GM21390 (cell line): ENCODE results near the gene SLC9A9.
A peak's percentile ranks its signal among the peaks of the same experiment; 100 is the strongest.

Source experiments
- ATAC-seq: cut with Tn5 transposase; IDR thresholded peaks from one replicate; pipeline ENCODE4 v1.9.1; 2021; ENCODE audit not compliant: unreplicated experiment

SLC9A9 gene

DNA sequence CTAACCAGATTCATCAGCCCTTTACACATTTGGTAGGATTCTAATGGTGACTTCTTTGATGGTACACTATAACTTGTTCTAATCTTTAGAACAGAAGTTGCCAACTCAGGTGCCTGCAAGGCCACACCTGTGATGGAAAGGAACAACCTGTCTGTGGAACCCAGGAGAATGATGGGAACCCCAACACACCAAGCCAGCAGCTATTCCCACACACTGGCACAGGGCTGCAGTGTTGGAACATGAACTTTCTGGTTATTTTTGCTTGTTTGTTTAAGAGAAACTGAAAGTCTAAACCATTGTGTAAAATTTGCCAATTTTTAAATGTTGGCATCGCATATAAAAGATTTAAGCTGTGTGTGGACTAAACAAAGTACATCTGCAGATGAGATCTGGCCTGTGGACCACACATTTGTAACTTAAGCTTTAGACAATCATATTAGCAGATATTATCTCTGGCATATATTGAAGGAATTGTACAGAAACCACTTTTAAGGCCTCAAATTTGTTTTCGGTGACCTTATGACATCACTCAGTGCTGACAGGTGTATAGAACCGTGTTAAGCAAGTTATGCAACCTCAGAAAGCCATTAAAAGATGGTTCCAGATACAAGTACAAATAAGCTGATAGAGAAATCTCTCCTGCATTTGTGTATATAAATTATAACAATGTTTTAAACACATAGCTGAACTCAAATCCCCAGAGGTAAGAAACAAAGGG lies 242.9 kb downstream of the SLC9A9 start:
- ATAC-seq = peak; percentile 37

DNA sequence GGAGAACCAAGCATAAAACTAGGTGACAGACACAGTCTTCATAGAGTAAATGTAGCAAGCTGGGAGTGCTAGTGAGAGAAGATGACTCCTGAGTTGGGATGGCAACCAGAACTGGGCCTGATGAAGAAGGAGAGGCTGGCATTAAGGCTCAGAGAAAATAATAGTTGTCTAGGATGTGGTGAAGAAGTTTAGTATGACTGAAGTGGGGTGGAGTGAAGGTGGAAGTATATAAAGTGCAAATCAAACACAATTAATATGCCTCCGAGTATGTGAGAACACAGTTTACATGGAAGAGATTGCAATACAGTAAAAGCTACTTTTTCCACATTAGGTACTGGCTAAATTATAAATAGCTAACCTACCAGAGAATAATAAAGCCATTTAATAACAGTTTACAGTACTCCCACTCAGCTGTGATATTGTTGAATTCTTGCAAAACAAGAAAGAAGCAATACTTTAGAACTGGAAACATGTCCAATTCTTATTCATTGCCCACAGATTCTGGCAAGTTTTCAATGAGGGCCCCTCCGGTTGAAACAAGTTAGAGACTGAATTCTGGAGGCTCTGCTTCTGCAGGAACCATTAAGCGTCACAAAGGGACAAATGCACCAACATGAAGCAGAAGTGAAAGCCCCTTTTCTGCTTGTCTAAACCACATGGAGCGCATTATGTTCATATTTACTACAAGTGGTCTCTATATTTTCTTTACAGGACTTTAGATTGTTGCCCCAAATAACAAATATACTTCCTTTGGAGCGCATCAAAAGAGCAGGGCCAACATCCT lies 243.7 kb downstream of the SLC9A9 start:
- ATAC-seq = peak; percentile 89

DNA sequence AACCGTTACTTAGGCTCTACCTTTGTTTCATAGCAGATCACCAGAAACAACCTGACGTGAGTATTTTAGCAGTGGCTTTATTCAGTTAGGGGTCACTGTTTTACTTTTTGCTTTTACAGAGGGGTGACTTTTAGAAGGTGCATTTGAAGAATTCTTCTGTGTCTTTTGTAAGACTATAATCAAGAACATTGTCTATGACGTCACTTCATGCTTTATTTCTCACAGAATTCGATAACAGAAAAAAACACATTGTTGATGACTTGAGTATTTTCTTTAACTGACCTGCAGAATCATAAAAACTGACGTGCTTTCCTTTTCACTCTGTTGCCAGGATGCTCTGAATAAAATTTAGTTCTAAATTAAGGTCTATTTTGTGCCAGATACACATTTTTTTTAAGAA lies 244.5 kb downstream of the SLC9A9 start:
- no peak for ATAC-seq

DNA sequence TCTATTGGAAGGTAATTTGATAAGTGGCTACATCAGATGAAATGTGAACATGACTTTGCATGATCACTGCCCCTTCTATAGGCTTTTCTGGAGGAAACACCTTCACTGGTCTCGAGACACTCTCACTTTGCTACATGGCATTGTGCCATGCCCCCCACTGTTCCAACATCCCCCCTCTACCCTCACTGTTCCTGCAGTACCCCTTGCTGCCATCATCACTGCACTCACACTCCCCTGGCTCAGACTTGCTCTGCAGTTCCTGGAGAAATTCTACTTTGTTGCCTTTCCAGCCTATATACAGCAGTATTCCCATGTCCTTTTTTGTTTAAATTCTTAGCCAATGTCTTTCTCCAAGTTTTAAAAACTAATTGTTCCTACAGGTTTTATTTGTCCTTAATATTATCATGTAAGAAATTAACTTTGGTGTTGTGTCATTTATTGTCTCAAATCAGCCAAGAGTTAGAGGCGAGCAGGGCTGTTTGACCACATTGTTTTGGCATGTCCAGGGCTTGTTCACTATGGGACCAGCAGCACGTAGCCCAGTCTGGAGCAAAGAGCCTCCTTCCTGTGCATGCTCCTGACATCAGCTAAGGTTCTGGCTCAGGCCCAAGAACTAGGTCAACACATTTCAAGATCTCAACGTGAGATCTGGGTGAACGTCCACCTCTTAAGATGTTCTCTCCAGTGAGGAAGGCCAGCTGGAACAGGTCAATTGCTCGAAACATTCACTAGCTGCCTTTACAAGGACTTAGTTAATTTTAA lies 246.4 kb downstream of the SLC9A9 start:
- ATAC-seq = no peak

DNA sequence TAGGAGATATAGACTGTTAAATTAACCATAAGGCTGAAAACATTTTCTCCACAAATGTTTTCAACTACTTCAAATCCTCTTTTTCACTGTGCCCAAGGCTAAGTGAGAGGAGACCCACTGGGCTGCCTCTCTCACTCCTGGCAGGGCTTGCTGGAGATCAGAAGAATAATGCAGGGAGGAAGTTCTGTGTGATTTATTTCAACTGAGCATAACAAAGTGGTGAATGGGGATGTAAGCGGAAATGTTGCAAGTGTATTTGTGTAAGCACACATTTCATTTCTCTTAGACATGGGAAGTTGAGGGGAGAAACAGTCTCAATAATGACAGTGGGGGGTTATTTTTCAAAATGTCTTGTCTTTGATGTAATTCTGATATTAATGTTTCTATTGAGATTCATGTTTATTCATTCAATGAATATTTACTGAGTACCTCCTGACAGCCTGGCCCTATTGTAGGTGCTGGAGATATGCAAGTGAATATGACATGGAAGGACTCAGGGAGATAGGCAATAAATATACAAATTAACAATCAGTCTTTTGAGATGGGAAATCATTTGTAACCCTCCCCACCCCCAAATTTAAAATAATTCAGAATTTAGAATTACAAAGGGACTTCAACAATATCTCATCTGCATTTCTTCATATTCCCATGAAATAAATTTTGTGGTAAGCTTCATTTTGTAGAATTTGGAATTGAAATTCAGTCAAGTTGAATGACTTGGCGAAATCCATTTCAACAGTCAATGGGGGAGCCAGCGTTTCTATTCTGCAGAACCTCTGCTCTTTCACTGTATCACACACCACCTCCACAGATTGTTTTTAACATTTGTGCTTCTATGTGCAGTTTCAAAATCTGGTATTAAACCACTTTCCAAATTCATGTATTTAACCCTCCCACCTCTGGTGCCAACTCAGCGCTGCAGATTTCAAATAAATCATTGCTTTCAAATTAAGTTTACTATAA lies 247.2 kb downstream of the SLC9A9 start:
- no peak for ATAC-seq

DNA sequence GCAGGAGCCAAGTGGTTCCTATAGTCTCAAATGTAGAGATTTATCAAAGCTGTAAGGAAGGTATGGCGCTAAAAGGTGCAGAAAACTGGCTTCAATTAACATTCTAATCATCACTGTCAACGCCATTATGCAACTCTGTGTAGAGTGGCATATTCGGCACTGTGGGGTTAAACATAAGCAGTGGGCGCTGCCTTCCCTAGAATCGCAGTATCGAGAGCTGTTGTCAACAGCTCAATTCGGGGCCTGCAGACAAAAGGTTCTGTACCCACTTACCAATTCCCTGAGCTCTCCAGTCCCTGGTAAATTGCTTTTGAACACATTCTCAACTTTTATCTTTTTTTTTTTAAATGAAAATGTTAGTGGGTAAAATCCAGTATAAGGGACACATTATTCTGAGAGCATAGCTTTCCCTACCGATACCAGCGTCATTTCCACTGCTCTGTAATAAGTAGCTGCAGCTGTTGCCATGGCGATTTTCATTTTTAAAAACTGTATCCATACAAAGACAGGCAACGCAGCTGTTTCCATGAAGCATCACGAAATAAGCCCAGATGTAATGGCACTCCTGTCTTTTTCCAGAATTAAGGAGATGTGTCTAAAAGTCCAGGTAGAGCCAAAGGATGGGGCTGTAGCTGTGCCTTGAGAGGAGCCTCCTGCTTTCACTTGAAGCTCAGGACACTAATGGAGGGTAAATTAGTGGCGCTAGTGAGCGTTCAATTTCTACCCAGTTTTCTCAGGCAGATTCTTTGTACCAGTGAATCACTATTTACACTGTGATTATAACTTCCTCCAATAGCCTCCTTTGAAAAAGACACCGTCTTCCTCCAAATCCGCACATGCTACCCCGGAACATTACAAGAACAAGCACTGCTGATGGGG lies 250.3 kb downstream of the SLC9A9 start:
- no peak for ATAC-seq

DNA sequence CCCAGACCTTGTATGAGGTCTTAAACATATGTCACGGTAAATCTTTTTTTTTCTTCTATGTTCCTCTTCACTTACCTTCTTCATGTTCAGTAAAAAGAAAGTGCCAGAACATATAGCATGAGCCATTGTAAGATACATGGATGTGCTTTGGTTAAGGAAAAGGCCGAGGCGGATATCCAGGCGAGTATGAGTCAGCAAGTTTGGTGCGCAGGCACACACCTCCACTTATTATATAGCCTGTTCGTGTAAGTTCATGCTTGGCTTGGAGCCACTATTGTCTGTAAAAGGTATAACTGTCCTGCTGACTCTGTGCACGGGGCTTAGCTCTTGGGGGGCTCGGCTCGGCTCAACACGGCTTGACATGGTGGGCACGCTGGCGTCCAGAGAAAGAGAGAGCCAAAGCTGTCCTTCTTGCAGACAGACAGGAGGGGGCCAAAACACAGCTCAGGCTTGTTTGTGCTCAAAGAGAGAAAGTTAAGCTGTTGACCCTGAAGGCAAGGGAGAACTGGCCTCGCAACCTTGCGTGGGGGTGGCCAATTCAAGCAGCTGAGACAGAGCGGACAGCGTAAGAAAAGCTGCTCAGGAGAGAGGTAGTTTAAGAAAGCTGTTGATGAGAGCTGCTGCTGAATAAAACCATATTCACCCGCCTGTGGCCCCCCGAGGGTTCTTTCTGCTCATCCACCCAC lies 251.2 kb downstream of the SLC9A9 start:
- no peak for ATAC-seq

DNA sequence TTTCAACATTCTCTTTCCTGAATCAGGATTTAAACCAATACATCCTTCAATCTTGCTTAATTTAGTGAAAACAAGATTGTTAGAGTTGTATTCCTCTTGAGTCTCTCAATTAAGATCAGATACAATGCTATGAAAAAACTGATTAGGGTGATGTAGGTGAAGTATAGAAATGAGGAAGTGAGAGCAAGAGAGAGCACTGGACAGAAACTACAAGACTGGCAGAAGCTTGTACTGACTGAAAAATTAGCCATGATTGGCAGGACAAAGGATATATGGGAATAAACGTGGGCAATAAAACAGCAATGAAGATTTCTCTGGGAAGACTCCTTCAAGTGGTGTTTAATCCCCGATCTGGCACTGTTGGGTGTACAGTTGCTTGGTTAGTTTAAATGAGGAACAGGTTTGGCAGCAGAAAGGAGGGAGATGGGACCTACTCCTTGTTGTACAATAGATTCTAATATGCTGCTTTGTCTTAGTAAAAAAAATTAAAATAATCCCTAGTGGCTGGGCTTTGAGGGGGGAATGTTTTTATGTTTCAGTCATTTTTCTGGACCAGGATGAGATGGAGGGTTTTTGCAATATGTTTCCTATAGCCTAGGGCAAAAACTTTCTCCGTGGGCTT lies 252.7 kb downstream of the SLC9A9 start:
- ATAC-seq = peak; percentile 98

DNA sequence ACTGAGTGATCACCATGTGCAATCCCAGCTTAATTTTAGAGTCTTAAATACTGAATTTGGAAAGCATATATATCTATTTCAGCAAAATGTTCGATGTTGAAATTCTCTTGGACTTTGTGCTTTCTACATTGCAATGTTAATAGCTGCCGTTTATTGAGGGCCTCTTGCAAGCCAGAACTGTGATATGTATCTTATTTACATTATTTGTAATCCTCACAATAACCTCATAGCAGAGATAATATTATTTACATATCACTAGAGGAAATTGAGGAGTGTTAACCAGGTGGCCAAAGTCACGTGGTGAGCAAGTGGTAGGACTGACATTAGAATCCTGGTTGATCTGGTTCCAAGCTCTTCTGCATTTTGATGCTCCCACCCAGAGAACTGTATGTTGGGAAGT lies 254.1 kb downstream of the SLC9A9 start:
- ATAC-seq = no peak

DNA sequence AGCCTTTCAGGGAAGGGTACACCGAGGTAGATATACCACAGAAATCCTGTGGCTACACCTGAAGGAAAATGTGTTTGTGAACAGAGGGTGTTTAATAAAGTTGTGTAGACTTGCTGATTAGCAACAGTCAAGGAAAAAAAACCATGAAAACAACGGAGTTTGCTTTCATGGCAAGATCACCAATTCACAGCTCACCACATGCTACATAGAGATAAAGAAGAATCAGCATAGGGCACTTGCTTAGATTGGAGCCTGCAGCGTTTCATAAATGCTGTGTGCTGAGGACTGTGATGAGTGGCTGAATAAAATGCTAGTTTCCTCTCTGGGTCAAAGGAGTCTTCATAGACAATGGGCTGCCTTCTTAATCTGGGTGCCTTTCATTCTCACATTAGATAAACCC lies 257.6 kb downstream of the SLC9A9 start:
- ATAC-seq = no peak

DNA sequence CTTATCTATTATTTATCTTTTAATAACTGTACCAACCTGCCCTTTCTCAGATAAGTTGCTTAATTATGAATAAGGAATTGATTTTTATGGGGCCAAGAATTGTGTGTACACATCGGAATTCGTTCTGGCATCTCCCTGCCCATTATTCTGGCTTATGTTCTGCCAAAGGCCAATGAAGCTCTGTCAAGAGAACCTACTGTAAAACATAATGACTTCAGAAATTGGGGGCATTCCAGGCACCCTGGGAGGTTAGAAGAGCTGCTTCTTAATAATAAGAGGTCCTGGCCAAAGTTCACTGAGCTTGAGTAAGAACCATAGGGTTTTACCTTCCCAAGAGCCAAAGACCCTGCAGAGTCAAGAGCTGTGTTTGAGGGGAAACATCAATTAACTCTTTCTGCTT lies 261.7 kb downstream of the SLC9A9 start:
- no peak for ATAC-seq

DNA sequence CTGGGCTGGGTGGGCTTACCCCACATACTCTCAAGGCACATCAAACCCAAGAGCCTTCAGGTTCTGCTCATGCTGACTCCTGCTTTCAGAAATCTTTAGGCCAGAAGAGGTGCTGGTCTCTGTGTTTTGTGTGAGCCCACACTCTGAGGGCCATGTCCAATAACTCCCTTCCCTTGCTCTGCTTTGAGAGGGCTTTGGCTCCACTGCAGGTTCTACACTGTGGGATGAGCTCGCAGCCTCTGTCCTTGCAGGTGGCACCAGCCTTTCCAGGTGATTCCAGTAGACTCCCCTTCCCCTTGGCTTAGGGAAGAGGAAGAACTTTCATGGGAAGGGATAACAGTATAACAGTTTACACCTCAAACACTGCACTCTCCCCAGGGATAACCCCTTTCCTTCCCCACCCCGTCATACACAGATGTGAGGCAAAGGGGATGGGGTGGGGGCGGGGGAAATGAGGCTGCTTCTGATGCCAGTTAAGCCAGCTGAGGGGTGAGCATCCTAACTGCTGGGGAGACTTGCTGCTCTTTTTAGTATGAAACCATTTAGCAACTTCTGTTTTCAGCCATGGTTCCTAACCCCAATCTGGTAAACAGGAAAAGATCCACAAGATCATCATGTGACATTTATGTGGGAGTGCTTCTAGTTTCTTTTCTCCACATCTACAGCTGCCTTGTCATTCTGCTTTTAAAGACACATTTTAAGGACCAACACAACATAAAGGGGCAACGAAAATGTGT lies 262.4 kb downstream of the SLC9A9 start:
- ATAC-seq = no peak

DNA sequence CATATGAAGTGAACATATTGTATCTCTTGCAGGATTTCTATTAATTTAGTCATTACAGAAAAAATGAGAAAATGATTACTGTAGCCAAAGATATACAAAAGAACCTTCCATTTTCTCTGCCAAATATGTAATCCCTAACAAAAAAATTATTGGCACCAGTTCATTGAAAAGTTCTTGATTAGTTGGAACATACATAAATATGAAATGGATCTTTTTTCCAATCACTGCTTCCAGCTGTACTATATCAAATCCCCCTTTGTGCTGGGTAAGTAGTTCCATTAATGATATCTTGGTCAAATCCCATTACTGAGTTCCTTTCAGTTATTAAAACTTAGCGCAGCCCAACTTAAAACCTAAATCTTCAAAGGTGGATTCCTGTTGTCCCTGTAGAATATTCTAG lies 263.8 kb downstream of the SLC9A9 start:
- no peak for ATAC-seq

DNA sequence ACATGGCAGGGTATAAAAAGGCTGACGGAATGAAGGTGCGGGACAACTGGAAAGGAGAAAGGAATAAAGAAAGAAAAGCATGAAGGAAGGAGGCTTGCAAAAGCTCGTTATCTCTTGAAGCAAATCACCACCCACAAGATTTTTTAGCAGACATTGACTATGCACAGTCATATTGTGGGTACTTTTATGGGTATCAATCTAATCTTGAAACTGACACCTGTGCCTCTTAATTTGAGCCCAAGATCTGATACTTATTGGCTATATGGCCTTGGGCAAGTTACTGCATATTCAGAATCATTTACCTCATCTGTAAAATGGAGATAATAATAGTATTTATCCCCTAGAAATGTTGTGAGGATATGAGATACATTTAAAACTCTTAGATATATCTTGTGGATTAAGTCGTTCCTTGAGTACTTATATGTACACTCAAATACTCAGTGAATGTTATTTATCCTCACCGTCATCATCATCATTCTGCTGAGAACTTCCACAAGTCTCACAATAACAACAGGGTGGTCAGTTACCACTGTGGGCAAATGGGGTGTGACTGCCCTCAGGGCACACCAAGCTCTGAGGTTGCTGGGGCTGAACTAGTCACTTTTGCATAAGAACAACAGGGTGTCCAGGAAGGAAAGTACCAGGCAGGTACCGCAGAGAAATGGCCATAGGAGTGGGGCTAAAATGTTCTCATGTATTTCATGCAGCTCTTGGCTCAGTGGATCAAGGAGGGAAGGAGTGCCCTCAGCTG lies 266.1 kb downstream of the SLC9A9 start:
- ATAC-seq = no peak

DNA sequence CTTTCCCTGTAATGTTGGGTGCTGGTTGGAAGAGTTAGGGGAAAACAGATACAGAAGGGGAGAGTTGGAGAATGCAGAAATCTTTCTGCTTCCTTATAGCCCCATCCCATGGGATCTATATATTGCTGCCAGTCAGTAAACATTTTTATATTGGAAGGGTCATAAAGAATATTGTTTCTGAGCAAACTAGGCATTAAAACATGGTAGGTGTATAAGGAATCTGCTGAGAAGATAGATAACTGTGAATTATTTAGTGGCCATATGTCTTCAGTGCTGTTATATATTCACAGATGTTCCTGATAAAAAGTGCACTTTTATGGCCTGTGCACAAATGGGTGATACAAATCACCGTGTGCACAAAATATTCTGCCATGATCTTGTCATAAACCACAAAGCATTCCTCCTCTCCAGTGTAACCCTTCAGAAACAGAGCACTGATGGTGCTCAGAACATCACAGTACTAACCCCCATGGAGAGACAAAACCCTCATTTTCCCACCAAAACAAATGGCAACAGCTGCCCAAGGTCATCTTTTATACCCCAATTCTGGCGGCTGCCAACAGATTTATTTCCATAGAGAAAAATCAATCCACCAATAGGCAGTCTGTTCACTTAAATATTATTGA lies 269.3 kb downstream of the SLC9A9 start:
- no peak for ATAC-seq

DNA sequence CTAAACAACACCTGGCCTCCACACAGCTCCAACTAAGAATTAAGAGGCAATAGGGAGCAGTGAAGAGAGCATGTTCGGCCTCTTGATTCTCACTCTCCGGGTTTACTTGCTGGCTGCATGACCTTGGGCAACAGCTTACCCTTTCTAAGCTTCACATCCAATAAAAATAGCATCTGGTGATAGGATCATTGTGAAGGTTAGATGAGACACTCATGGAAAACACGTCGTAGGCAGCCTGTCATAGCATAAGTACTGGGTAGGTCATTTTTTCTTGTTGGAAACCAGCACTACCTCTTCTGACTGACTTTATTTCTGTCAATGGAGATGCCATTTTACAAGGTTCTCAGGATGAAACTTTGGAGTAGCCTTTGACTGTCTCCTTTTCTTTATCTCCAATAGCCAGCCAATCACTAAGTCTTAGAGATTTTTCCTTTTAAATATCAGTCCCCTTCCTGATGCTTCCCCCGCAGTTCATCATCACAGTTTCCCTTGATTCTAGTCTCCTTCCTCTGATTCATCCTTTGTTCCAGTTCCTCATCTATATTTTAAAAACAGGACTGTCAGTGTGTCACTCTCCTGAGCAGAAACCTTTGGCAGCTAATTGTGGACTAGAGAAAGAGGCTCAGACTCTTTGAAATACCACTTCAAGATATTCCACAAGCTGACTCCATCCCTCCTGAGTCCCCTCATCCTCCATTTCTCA lies 271.5 kb downstream of the SLC9A9 start:
- no peak for ATAC-seq
